ENCODE data around the gene KLHL36. TPM values are rescaled to one million over a fixed set of nuclear protein-coding genes. Genes with fewer than 3 reads are reported as not detected.

The KLHL36 gene
- total RNA-seq, 1 donor from 2014 or later, result 56.3 TPM

DNA sequence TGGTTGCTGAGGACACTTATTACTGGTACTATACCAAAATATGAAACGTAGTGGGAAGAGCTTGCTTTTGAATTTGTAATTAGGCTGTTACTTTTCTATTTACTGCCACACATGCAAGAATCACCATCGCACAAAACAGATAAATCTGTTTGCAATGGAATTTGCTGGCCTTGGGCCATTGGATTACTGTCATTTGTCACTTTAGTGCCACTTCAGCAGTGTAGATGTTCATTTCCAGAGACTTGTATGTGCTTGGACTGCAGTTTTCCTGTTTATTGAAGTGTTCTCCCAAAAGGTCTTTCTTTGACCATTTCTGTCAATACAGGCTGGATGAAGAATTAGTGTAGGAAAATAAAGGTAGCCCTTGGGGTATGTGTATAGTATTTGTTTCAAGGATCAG lies 55.9 kb downstream of the KLHL36 start:
- no peaks in the 10 kb centered on the region for H3K9me3 ChIP-seq
- H3K4me1 ChIP-seq, result peaks cover 27% of the 10 kb centered on the region
- DNase-seq (no peak), ATAC-seq (no peak)
- no peaks in the 10 kb centered on the region for H3K36me3 ChIP-seq
- intact Hi-C loops (cut with DNase I), result no loop called here
- no peak overlapping the region for H3K27ac ChIP-seq
- H3K4me3 ChIP-seq, result no peak overlapping the region
- no peak for TF ChIP-seq CTCF (IDR thresholded peaks at IDR 0.05)
- H3K27me3 ChIP-seq, result no peaks in the 10 kb centered on the region

- H3K27ac ChIP-seq, result no peak overlapping the region
- no peak for DNase-seq
- intact Hi-C loops (cut with DNase I), result no loop called here
- H3K4me3 ChIP-seq, result no peak overlapping the region
- H3K9me3 ChIP-seq, result no peaks in the 10 kb centered on the region
- H3K4me1 ChIP-seq, result peaks cover 16% of the 10 kb centered on the region
- H3K27me3 ChIP-seq, result no peaks in the 10 kb centered on the region
- TF ChIP-seq CTCF (IDR thresholded peaks at IDR 0.05), result no peak
- no peak for ATAC-seq
- H3K36me3 ChIP-seq, result no peaks in the 10 kb centered on the region
These were observed 58.5 kb downstream of the KLHL36 start for GRCh38 chr16:84706856-84707255.

DNA sequence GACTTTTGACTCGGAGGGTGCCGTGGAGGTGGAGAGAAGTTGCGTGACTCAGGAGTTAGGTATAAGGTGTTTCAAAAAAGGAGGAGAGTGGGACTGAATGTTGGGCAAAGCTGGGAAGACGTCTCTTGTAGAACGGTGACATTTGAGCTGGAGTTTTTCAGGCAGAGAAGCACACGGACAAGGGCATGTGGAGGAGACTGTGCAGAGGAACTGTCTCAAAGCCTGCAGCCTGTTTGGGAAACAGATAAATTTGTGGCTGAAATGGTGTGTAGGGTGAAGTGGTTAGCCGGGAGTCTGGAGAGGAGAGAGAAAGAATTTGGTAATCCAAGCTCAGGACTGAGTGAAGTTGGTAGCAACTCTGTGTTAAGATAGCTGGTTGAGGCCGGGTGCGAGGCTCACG lies 61.3 kb downstream of the KLHL36 start:
- intact Hi-C loops (cut with DNase I), result no loop called here
- ATAC-seq (no peak), DNase-seq (no peak)
- Histone ChIP-seq H3K27ac (no peak overlapping the region), H3K9me3 (no peaks in the 10 kb centered on the region), H3K27me3 (no peaks in the 10 kb centered on the region), H3K4me1 (peaks cover 6% of the 10 kb centered on the region), H3K36me3 (no peaks in the 10 kb centered on the region), H3K4me3 (no peak overlapping the region)
- TF ChIP-seq CTCF (IDR thresholded peaks at IDR 0.05), result no peak

GRCh38 chr16:84710686-84711085 lies 62.4 kb downstream of the KLHL36 start:
- DNase-seq (no peak), ATAC-seq (no peak)
- H3K36me3 ChIP-seq, result no peaks in the 10 kb centered on the region
- no peak for TF ChIP-seq CTCF (IDR thresholded peaks at IDR 0.05)
- no peaks in the 10 kb centered on the region for H3K9me3 ChIP-seq
- H3K4me1 ChIP-seq, result peaks cover 6% of the 10 kb centered on the region
- H3K27ac ChIP-seq, result no peak overlapping the region
- intact Hi-C loops (cut with DNase I), result no loop called here
- H3K4me3 ChIP-seq, result no peak overlapping the region
- no peaks in the 10 kb centered on the region for H3K27me3 ChIP-seq

Other genes starting within 250 kb of the KLHL36 start
- gene MEAK7, start 143.9 kb upstream of the KLHL36 start, total RNA-seq, result 10.8 TPM
- 129 TPM for gene COTL1, start 30.4 kb upstream of the KLHL36 start, total RNA-seq
- 59.6 TPM for gene USP10, start 51.5 kb downstream of the KLHL36 start, total RNA-seq
- 61.9 TPM for gene CRISPLD2, start 171.5 kb downstream of the KLHL36 start, total RNA-seq